C4-2B (cell line): Measurements from ENCODE around the gene DYRK4.

Experiments used
- ZFX ChIP-seq: fragments of 450-650 bp; IDR thresholded peaks from 2 replicates; pipeline ENCODE4 v1.6.1; 2017
- TF ChIP-seq, protein P1 (sequence below): fragments of 450-650 bp; conservative IDR thresholded peaks from 2 replicates; pipeline ENCODE4 v1.5.1; 2017; ENCODE audit warnings: mild to moderate bottlenecking

DNA sequence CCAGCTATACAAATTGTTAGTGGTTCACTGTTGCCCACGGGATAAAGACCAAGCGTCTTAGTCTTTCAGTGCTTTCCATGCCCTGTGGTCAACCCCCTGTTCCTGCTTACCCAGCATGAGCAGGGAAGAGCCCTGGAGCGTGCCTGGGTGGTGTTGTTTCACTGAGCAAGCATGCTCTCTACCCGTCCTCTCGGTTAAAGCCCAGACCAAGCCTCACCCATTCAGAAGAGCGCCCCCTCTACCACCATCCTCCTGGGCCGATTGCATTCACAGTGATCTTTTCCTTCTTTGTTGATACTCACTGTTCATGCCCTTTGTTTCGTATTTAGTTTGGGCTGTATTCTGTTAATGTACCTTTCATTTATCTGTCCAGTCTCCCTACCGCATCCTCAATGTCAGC lies 25.1 kb downstream of the DYRK4 start:
- TF ChIP-seq, protein P1, sequence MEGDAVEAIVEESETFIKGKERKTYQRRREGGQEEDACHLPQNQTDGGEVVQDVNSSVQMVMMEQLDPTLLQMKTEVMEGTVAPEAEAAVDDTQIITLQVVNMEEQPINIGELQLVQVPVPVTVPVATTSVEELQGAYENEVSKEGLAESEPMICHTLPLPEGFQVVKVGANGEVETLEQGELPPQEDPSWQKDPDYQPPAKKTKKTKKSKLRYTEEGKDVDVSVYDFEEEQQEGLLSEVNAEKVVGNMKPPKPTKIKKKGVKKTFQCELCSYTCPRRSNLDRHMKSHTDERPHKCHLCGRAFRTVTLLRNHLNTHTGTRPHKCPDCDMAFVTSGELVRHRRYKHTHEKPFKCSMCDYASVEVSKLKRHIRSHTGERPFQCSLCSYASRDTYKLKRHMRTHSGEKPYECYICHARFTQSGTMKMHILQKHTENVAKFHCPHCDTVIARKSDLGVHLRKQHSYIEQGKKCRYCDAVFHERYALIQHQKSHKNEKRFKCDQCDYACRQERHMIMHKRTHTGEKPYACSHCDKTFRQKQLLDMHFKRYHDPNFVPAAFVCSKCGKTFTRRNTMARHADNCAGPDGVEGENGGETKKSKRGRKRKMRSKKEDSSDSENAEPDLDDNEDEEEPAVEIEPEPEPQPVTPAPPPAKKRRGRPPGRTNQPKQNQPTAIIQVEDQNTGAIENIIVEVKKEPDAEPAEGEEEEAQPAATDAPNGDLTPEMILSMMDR: no peak
- TF ChIP-seq ZFX: no peak
